Measurements from ENCODE around the gene ITM2C.

The ITM2C gene

DNA sequence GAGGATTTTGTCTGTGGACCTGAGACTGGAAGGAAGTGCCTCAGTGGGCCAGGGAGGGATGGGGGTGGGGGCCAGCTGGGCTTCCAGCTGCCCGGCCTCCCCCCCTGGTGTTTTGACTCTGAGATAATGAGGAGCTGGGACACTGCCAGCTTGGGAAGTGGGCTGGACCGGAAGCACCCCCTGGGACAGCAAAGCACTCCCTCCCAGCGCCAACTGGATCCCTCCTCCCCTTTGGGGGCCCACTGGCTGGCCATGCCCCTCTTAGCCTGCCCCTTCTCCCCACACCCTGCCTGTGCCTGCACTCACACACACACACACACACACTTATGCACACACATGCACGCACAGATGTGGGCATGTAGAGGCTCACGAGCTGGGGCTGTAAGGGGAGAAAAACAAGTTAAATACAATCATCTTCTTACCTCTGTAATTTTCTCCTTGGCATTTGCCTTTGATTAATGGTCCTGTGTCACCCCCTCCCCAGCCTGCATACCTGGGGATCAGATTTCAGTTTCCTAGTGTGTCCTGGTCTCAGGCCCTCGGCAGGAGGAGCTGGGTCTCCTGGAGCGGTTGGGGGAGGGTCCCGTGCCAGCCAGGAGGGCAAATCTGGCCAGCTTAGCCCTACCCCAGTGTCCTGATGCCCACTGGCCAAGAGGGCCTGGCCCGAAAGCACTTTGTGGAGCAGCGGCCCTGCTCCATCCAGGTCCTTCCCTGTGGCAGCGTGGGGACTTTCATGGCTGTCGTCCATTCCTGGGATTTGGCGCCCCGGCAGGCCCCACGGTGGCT, 3.6 kb downstream of the ITM2C start:
- Histone ChIP-seq H3K27me3 (ENCODE audit: low read length) (no peaks in the 10 kb centered on the region), H3K79me2 (ENCODE audit: insufficient read depth, low read length) (no peaks in the 10 kb centered on the region), H3K9me2 (replicated peaks; ENCODE audit: insufficient read depth, low read length) (no peaks in the 10 kb centered on the region), H3K36me3 (ENCODE audit: low read length) (no peaks in the 10 kb centered on the region), H3K27ac (ENCODE audit: low read depth, low read length) (no peak overlapping the region), H3K9ac (ENCODE audit: low read length) (no peak overlapping the region), H3K4me2 (ENCODE audit: low read depth, low read length, poor library complexity, severe bottlenecking) (no peak overlapping the region), H3F3A (ENCODE audit: insufficient read depth) (no peaks in the 10 kb centered on the region), H3K4me3 (ENCODE audit: insufficient read depth, low read length, poor library complexity, severe bottlenecking) (no peak overlapping the region), H2AFZ (ENCODE audit: low read depth, low read length, severe bottlenecking) (no peak overlapping the region), H4K20me1 (ENCODE audit: low read depth, low read length) (no peaks in the 10 kb centered on the region), H3K9me3 (ENCODE audit: insufficient read depth, low read length) (no peaks in the 10 kb centered on the region)
- TF ChIP-seq, protein P1, sequence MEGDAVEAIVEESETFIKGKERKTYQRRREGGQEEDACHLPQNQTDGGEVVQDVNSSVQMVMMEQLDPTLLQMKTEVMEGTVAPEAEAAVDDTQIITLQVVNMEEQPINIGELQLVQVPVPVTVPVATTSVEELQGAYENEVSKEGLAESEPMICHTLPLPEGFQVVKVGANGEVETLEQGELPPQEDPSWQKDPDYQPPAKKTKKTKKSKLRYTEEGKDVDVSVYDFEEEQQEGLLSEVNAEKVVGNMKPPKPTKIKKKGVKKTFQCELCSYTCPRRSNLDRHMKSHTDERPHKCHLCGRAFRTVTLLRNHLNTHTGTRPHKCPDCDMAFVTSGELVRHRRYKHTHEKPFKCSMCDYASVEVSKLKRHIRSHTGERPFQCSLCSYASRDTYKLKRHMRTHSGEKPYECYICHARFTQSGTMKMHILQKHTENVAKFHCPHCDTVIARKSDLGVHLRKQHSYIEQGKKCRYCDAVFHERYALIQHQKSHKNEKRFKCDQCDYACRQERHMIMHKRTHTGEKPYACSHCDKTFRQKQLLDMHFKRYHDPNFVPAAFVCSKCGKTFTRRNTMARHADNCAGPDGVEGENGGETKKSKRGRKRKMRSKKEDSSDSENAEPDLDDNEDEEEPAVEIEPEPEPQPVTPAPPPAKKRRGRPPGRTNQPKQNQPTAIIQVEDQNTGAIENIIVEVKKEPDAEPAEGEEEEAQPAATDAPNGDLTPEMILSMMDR (IDR thresholded peaks at IDR 0.05; ENCODE audit: insufficient read depth, low read length, poor library complexity, severe bottlenecking), result no peak
- TF ChIP-seq EZH2phosphoT487 (conservative IDR thresholded peaks at IDR 0.05; ENCODE audit: low read length), result no peak

DNA sequence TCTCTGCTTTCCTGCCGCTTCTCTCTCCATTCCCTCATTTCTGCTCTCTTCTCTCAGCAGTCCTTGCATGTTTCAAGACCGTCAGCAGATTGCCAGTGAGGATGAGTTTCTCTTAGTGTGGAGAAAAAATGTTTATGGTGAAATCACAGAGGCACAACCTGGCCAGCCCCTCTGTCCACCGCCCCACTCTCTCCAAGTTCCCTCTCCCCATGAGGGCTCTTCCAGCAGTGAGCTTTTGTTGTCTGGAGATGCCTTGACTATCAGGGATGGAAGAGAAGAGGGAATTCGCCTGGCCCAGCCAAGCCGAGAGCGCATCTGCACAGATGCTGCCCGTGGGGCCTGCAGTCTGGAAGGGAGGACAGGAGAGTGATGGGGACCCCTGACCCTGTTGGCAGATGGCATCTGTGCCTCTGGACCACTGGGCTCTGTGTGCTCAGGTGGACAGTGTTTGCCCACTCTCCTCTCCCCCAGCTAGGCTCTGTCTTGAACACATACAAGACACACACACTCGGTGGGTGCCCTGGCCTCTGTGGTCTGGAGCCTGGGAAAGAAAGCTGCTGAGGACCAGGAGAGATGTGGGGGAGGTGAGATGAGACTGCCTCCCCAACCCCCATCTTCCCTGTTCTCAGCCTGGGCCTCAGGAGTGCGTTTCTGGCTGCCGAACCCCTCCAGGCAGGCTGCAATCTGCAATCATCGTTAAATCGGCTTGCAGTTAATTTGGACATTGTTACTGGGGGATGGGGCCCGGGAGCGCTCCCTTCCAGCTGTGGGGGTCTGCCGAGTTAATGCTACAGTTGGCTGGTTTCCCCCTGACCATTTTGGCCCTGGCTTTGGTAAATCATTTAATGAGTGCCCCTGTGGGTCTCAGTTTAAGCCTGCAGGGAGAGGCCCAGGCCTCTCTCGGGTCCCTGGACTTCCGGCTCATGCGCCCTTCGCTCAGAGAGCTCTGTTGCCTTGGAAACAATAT, 4.5 kb downstream of the ITM2C start:
- Histone ChIP-seq H3K9me2 (replicated peaks; ENCODE audit: insufficient read depth, low read length) (no peaks in the 10 kb centered on the region), H3K9ac (ENCODE audit: low read length) (no peak overlapping the region), H2AFZ (ENCODE audit: low read depth, low read length, severe bottlenecking) (no peak overlapping the region), H4K20me1 (ENCODE audit: low read depth, low read length) (no peaks in the 10 kb centered on the region), H3F3A (ENCODE audit: insufficient read depth) (no peaks in the 10 kb centered on the region), H3K36me3 (ENCODE audit: low read length) (no peaks in the 10 kb centered on the region), H3K4me3 (ENCODE audit: insufficient read depth, low read length, poor library complexity, severe bottlenecking) (no peak overlapping the region), H3K9me3 (ENCODE audit: insufficient read depth, low read length) (no peaks in the 10 kb centered on the region), H3K79me2 (ENCODE audit: insufficient read depth, low read length) (no peaks in the 10 kb centered on the region), H3K4me2 (ENCODE audit: low read depth, low read length, poor library complexity, severe bottlenecking) (no peak overlapping the region), H3K27ac (ENCODE audit: low read depth, low read length) (no peak overlapping the region), H3K27me3 (ENCODE audit: low read length) (no peaks in the 10 kb centered on the region)
- TF ChIP-seq EZH2phosphoT487 (conservative IDR thresholded peaks at IDR 0.05; ENCODE audit: low read length), result no peak
- TF ChIP-seq, protein P1 (IDR thresholded peaks at IDR 0.05; ENCODE audit: insufficient read depth, low read length, poor library complexity, severe bottlenecking), result no peak

DNA sequence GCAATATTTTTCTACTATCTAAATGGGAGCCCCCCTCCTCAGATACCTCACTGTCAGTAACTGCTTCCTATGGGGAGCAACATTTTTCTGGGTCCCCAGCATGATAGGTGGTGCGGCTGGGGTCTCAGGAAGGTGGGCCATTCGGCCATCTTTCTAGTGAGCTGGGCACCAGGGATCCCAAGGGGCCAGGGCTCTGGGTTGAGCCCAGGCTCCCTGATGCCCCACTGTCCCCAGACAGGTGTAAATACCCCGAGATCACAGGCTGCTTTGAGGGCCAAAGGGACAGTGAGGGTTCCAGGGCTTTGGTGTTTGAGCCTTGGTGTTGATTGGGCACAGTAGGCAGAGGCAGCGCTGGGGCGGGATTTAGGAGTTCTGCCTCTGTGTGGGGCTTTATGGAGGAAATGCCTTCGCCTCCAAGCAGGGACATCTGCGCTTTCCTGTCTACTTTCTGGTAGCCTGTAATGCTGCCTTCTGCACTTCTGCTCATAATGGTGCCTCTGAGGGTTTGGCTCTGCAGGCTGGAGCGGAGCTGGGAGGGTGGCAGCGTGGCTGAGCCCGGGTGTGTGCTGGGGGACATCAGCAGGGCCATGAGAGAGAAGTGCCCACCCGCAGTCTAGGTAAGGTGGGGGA, 5.3 kb downstream of the ITM2C start:
- TF ChIP-seq, protein P1 (IDR thresholded peaks at IDR 0.05; ENCODE audit: insufficient read depth, low read length, poor library complexity, severe bottlenecking), result no peak
- TF ChIP-seq EZH2phosphoT487 (conservative IDR thresholded peaks at IDR 0.05; ENCODE audit: low read length), result no peak
- Histone ChIP-seq H3F3A (ENCODE audit: insufficient read depth) (no peaks in the 10 kb centered on the region), H3K79me2 (ENCODE audit: insufficient read depth, low read length) (no peaks in the 10 kb centered on the region), H3K4me2 (ENCODE audit: low read depth, low read length, poor library complexity, severe bottlenecking) (no peak overlapping the region), H3K27ac (ENCODE audit: low read depth, low read length) (no peak overlapping the region), H3K36me3 (ENCODE audit: low read length) (no peaks in the 10 kb centered on the region), H2AFZ (ENCODE audit: low read depth, low read length, severe bottlenecking) (no peak overlapping the region), H4K20me1 (ENCODE audit: low read depth, low read length) (no peaks in the 10 kb centered on the region), H3K9me3 (ENCODE audit: insufficient read depth, low read length) (no peaks in the 10 kb centered on the region), H3K9ac (ENCODE audit: low read length) (no peak overlapping the region), H3K9me2 (replicated peaks; ENCODE audit: insufficient read depth, low read length) (no peaks in the 10 kb centered on the region), H3K27me3 (ENCODE audit: low read length) (no peaks in the 10 kb centered on the region), H3K4me3 (ENCODE audit: insufficient read depth, low read length, poor library complexity, severe bottlenecking) (no peak overlapping the region)
